ENCODE data around the gene TMEM88.
A peak's percentile ranks its signal among the peaks of the same experiment; 100 is the strongest.

GRCh38 chr17:7838090-7839075 is 16.5 kb upstream of the TMEM88 start:
- peak; percentile 65 for TF ChIP-seq POLR2A (IDR thresholded peaks at IDR 0.05; ENCODE audit: low read depth, low read length)
- no peak for TF ChIP-seq RCOR1 (IDR thresholded peaks at IDR 0.05; ENCODE audit: insufficient replicate concordance, low read length)

Data from IMR-90 (cell line).